Endothelial cell of hepatic sinusoid (primary cell): Measurements from ENCODE around the gene IL17F.

Experiments
- in situ Hi-C: cut with HindIII; loops from 2 replicates; pipeline ENCODE4 v1.10.0; 2017; ENCODE audit warnings: low sequenced_read_pairs

The IL17F gene

GRCh38 chr6:52244400-52244799, at the start of gene IL17F:
Gene IL17F (minus strand): TSS chr6:52244500. CDS start chr6:52244429, 71 bp downstream.
- in situ Hi-C loops, result no loop called here

GRCh38 chr6:52293067-52293466, 48.8 kb upstream of the IL17F start:
- in situ Hi-C loops, result no loop called here

GRCh38 chr6:52288841-52289240, 44.5 kb upstream of the IL17F start:
- in situ Hi-C loops, result loop anchor here (5.0 kb wide), 1 partner anchor 108 kb away; no protein-coding TSS in a partner anchor

GRCh38 chr6:52288216-52288615, 43.9 kb upstream of the IL17F start:
- in situ Hi-C loops, result loop anchor here (5.0 kb wide), 1 partner anchor 109 kb away; no protein-coding TSS in a partner anchor

GRCh38 chr6:52286798-52287432, 42.6 kb upstream of the IL17F start:
- in situ Hi-C loops, result loop anchor here (5.0 kb wide), 1 partner anchor 110 kb away; no protein-coding TSS in a partner anchor

- in situ Hi-C loops, result loop anchor here (5.0 kb wide), 1 partner anchor 112 kb away; no protein-coding TSS in a partner anchor
These were observed 41.1 kb upstream of the IL17F start for GRCh38 chr6:52285177-52286068.

- in situ Hi-C loops, result loop anchor here (5.0 kb wide), 3 partner anchors 58 to 383 kb away; no protein-coding TSS in a partner anchor
These were observed 40.3 kb upstream of the IL17F start, which contains the start of gene MCM3 for GRCh38 chr6:52284460-52285176. Gene MCM3 (minus strand): TSS chr6:52284742. CDS start chr6:52284674, 68 bp downstream.

GRCh38 chr6:52284131-52284459, 39.8 kb upstream of the IL17F start:
- in situ Hi-C loops, result loop anchor here (5.0 kb wide), 2 partner anchors 58 to 383 kb away; no protein-coding TSS in a partner anchor

GRCh38 chr6:52283111-52283510, 38.8 kb upstream of the IL17F start:
- in situ Hi-C loops, result loop anchor here (5.0 kb wide), 2 partner anchors 59 to 384 kb away; no protein-coding TSS in a partner anchor

- in situ Hi-C loops, result no loop called here
These were observed 31.8 kb upstream of the IL17F start for GRCh38 chr6:52276130-52276529.

GRCh38 chr6:52271852-52272460, 27.7 kb upstream of the IL17F start:
- in situ Hi-C loops, result no loop called here

- in situ Hi-C loops, result loop anchor here (5.0 kb wide), 1 partner anchor 37 kb away; no protein-coding TSS in a partner anchor
These were observed 19.6 kb upstream of the IL17F start for GRCh38 chr6:52263709-52264540.

- in situ Hi-C loops, result loop anchor here (5.0 kb wide), 1 partner anchor 35 kb away; no protein-coding TSS in a partner anchor
These were observed 18.5 kb upstream of the IL17F start for GRCh38 chr6:52262620-52263344.

- in situ Hi-C loops, result loop anchor here (5.0 kb wide), 1 partner anchor 34 kb away; no protein-coding TSS in a partner anchor
These were observed 16.9 kb upstream of the IL17F start for GRCh38 chr6:52261229-52261628.

GRCh38 chr6:52260634-52261033, 16.3 kb upstream of the IL17F start:
- in situ Hi-C loops, result loop anchor here (5.0 kb wide), 1 partner anchor 33 kb away; no protein-coding TSS in a partner anchor

- in situ Hi-C loops, result no loop called here
These were observed 11.1 kb upstream of the IL17F start for GRCh38 chr6:52255434-52255833.

- in situ Hi-C loops, result no loop called here
These were observed 10.6 kb upstream of the IL17F start for GRCh38 chr6:52254731-52255378.

- in situ Hi-C loops, result no loop called here
These were observed 9.2 kb upstream of the IL17F start for GRCh38 chr6:52253494-52253893.
